ENCODE data around the gene BMPR1B. TPM values are rescaled to one million over a fixed set of nuclear protein-coding genes. Genes with fewer than 3 reads are reported as not detected.

Gene BMPR1B
- total RNA-seq, 2 donors from 2014 or later: 28.6 to 59.8 TPM

DNA sequence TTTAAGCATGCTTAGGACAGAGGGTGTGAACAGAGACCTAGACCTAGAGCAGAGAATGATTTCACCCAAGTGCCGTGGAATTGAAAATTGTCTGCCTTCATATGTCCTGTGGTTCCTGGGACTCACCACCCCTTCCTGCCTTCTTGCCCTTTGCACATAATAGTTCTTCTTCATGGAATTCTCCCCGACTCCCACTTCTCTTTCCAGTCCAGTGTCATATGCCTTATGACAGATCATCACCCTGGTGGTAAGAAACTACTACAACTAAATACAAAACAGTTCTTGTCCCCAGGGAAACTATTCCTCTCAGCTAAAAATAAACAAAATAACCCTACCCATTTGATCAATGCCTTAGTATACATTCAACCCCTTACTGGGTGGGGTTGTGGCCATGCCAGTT is 43.3 kb downstream of the BMPR1B start:
- WGBS: 94% methylated on average over 2 of the region's 2 CpGs
- no peaks in the 10 kb centered on the region for H3K36me3 ChIP-seq
- DNase-seq (ENCODE audit: low spot score): no peak
- H3K27ac ChIP-seq: no peak overlapping the region
- no peaks in the 10 kb centered on the region for H3K9me3 ChIP-seq
- no peak overlapping the region for H3K4me3 ChIP-seq
- no peaks in the 10 kb centered on the region for H3K27me3 ChIP-seq (replicated peaks; ENCODE audit: insufficient read depth)
- intact Hi-C loops (cut with DNase I): no loop called here
- no peaks in the 10 kb centered on the region for H3K4me1 ChIP-seq (replicated peaks)
- TF ChIP-seq, protein P1, sequence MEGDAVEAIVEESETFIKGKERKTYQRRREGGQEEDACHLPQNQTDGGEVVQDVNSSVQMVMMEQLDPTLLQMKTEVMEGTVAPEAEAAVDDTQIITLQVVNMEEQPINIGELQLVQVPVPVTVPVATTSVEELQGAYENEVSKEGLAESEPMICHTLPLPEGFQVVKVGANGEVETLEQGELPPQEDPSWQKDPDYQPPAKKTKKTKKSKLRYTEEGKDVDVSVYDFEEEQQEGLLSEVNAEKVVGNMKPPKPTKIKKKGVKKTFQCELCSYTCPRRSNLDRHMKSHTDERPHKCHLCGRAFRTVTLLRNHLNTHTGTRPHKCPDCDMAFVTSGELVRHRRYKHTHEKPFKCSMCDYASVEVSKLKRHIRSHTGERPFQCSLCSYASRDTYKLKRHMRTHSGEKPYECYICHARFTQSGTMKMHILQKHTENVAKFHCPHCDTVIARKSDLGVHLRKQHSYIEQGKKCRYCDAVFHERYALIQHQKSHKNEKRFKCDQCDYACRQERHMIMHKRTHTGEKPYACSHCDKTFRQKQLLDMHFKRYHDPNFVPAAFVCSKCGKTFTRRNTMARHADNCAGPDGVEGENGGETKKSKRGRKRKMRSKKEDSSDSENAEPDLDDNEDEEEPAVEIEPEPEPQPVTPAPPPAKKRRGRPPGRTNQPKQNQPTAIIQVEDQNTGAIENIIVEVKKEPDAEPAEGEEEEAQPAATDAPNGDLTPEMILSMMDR (IDR thresholded peaks at IDR 0.05): no peak
- no peak for TF ChIP-seq POLR2A (IDR thresholded peaks at IDR 0.05)
- TF ChIP-seq POLR2AphosphoS5 (IDR thresholded peaks at IDR 0.05): no peak

- intact Hi-C loops (cut with DNase I): no loop called here
- Histone ChIP-seq H3K27ac (no peak overlapping the region), H3K4me3 (no peak overlapping the region), H3K4me1 (replicated peaks) (no peaks in the 10 kb centered on the region), H3K27me3 (replicated peaks; ENCODE audit: insufficient read depth) (no peaks in the 10 kb centered on the region), H3K36me3 (no peaks in the 10 kb centered on the region), H3K9me3 (no peaks in the 10 kb centered on the region)
- no peak for TF ChIP-seq POLR2A (IDR thresholded peaks at IDR 0.05)
- no peak for TF ChIP-seq POLR2AphosphoS5 (IDR thresholded peaks at IDR 0.05)
- TF ChIP-seq, protein P1 (IDR thresholded peaks at IDR 0.05): no peak
- WGBS: 36% methylated on average over 4 of the region's 4 CpGs
- no peak for DNase-seq (ENCODE audit: low spot score)
Measured at GRCh38 chr4:94802091-94802490, 44.3 kb downstream of the BMPR1B start.

GRCh38 chr4:94803181-94803580 is 45.4 kb downstream of the BMPR1B start:
- H3K36me3 ChIP-seq: no peaks in the 10 kb centered on the region
- no peak for DNase-seq (ENCODE audit: low spot score)
- H3K27me3 ChIP-seq (replicated peaks; ENCODE audit: insufficient read depth): no peaks in the 10 kb centered on the region
- intact Hi-C loops (cut with DNase I): no loop called here
- H3K4me1 ChIP-seq (replicated peaks): no peaks in the 10 kb centered on the region
- H3K4me3 ChIP-seq: no peak overlapping the region
- H3K27ac ChIP-seq: no peak overlapping the region
- no peaks in the 10 kb centered on the region for H3K9me3 ChIP-seq
- TF ChIP-seq POLR2AphosphoS5 (IDR thresholded peaks at IDR 0.05): no peak
- TF ChIP-seq, protein P1 (IDR thresholded peaks at IDR 0.05): no peak
- TF ChIP-seq POLR2A (IDR thresholded peaks at IDR 0.05): no peak
- WGBS: 97% methylated on average over 2 of the region's 2 CpGs

DNA sequence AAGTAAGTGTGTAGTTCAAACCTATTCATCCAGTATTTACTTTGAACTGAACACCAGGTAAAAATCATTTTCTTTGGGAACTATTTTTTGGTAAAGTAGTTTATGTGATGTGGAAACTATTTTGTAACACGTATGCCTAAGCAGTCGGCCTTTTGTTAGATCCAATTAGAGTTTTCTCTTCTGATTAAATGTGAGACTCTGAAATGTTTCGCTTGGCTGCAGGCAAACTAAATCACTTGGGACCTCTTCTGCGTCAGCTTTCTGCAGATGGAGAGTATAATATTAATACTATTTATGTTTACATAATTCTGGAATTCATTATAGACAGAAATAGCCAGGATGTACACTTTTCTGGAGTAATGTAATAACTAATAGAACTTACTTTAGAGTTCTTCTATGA is 46.9 kb downstream of the BMPR1B start:
- intact Hi-C loops (cut with DNase I): no loop called here
- Histone ChIP-seq H3K27me3 (replicated peaks; ENCODE audit: insufficient read depth) (no peaks in the 10 kb centered on the region), H3K4me1 (replicated peaks) (no peaks in the 10 kb centered on the region), H3K36me3 (no peaks in the 10 kb centered on the region), H3K27ac (no peak overlapping the region), H3K4me3 (no peak overlapping the region), H3K9me3 (no peaks in the 10 kb centered on the region)
- TF ChIP-seq, protein P1 (IDR thresholded peaks at IDR 0.05): no peak
- TF ChIP-seq POLR2A (IDR thresholded peaks at IDR 0.05): no peak
- no peak for TF ChIP-seq POLR2AphosphoS5 (IDR thresholded peaks at IDR 0.05)
- DNase-seq (ENCODE audit: low spot score): no peak
- 83% methylated on average over 4 of the region's 4 CpGs for WGBS

- H3K36me3 ChIP-seq: no peaks in the 10 kb centered on the region
- no peaks in the 10 kb centered on the region for H3K9me3 ChIP-seq
- no peak overlapping the region for H3K4me3 ChIP-seq
- H3K27me3 ChIP-seq (replicated peaks; ENCODE audit: insufficient read depth): no peaks in the 10 kb centered on the region
- 98% methylated on average over 2 of the region's 2 CpGs for WGBS
- intact Hi-C loops (cut with DNase I): no loop called here
- TF ChIP-seq POLR2A (IDR thresholded peaks at IDR 0.05) (no peak), POLR2AphosphoS5 (IDR thresholded peaks at IDR 0.05) (no peak)
- TF ChIP-seq, protein P1 (IDR thresholded peaks at IDR 0.05): no peak
- H3K27ac ChIP-seq: no peak overlapping the region
- DNase-seq (ENCODE audit: low spot score): no peak
- no peaks in the 10 kb centered on the region for H3K4me1 ChIP-seq (replicated peaks)
Measured at GRCh38 chr4:94806376-94806775, 48.6 kb downstream of the BMPR1B start.

Data from prostate gland (tissue), 2 donors.